ENCODE results near the gene HOXA3.

- TF ChIP-seq CTCF (conservative IDR thresholded peaks at IDR 0.05): no peak
- TF ChIP-seq ZFX (IDR thresholded peaks at IDR 0.05): no peak
Observed at GRCh38 chr7:27145165-27145913, 7.0 kb downstream of the HOXA3 start.
